A673 (cell line): ENCODE measurements around the gene SLC17A8. TPM values are rescaled to one million over a fixed set of nuclear protein-coding genes. Genes with fewer than 3 reads are reported as not detected.
"Not testable (repeated sequence)": the region's sequence is repeated elsewhere in the genome, so short reads cannot be mapped to it uniquely, and the experiment has no call there.

Source experiments
- BruUV-seq: library from RNA; stranded (reverse); fragments of 400-500 nt; replicated peaks from 2 replicates; lab custom pipeline; 2021; lab: Mats Ljungman, UMichigan
- CTCF ChIA-PET: fragments of 300-600 bp; sonication (Branson Sonifier 250); formaldehyde crosslinking; loops from one replicate; lab custom pipeline; 2022; ENCODE audit warnings: antibody characterized with exemption; lab: Charles Lee
- POLR2A ChIA-PET: fragments of 300-600 bp; sonication (Branson Sonifier 250); formaldehyde crosslinking; loops from one replicate; lab custom pipeline; 2022; ENCODE audit warnings: antibody characterized with exemption; ENCODE audit not compliant: low non-redundant PET; lab: Charles Lee
- DNase-seq: peaks from one replicate; pipeline ENCODE4 v3.0.0-alpha.2; 2015; ENCODE audit warnings: low spot score
- H3K27ac ChIP-seq: fragments of 200-600 bp; sonication (generic); 2 replicates; pipeline ENCODE4 v1.5.1; 2016; ENCODE audit warnings: mixed run types, low read depth, mild to moderate bottlenecking, mixed read lengths, antibody characterized with exemption, low read length; ENCODE audit not compliant: poor library complexity, severe bottlenecking
- H3K27me3 ChIP-seq: fragments of 200-600 bp; sonication (generic); replicated peaks from 2 replicates; pipeline ENCODE4 v1.6.1; 2017; ENCODE audit warnings: mixed run types, low read depth, mild to moderate bottlenecking, mixed read lengths, antibody characterized with exemption, low read length; ENCODE audit not compliant: insufficient read depth, poor library complexity
- H3K36me3 ChIP-seq: fragments of 200-600 bp; sonication (generic); 2 replicates; pipeline ENCODE4 v1.6.1; 2016; ENCODE audit warnings: mixed run types, mild to moderate bottlenecking, mixed read lengths, antibody characterized with exemption, low read length; ENCODE audit not compliant: insufficient read depth, poor library complexity, severe bottlenecking
- H3K4me1 ChIP-seq: fragments of 200-600 bp; sonication (generic); 2 replicates; pipeline ENCODE4 v1.6.1; 2017; ENCODE audit warnings: mixed run types, mild to moderate bottlenecking, mixed read lengths, antibody characterized with exemption, low read length; ENCODE audit not compliant: insufficient read depth, poor library complexity, severe bottlenecking
- H3K4me3 ChIP-seq: fragments of 200-600 bp; sonication (generic); 2 replicates; pipeline ENCODE4 v1.5.1; 2016; ENCODE audit warnings: low read depth, mixed run types, mild to moderate bottlenecking, mixed read lengths, low read length; ENCODE audit not compliant: poor library complexity, severe bottlenecking
- H3K9me3 ChIP-seq: fragments of 200-600 bp; sonication (generic); 2 replicates; pipeline ENCODE4 v1.6.1; 2016; ENCODE audit warnings: mixed run types, low read depth, mild to moderate bottlenecking, mixed read lengths, antibody characterized with exemption, low read length; ENCODE audit not compliant: poor library complexity, severe bottlenecking
- CTCF ChIP-seq: fragments of 300-800, 200-600 bp; sonication (generic); conservative IDR thresholded peaks from 2 replicates; pipeline ENCODE4 v1.5.1; 2017; ENCODE audit warnings: low read depth, mild to moderate bottlenecking, antibody characterized with exemption, low read length, moderate library complexity, mixed read lengths
- EZH2 ChIP-seq: fragments of 200-600 bp; sonication (generic); IDR thresholded peaks from 2 replicates; pipeline ENCODE4 v1.6.1; 2017; ENCODE audit warnings: borderline replicate concordance, low read depth, mild to moderate bottlenecking, mixed read lengths, antibody characterized with exemption, low read length; ENCODE audit not compliant: poor library complexity, severe bottlenecking
- intact Hi-C: fragments of 100-400 bp; cut with micrococcal nuclease; formaldehyde crosslinking; loops from one replicate; pipeline ENCODE4 v1.10.0; 2022; ENCODE audit not compliant: unreplicated experiment
- total RNA-seq: library from RNA; stranded (reverse); gene quantifications from 2 replicates; pipeline ENCODE4 v1.2.3, GENCODE V29; 2021

Gene SLC17A8
- total RNA-seq, 1 experiment from 2014 or later = not detected

DNA sequence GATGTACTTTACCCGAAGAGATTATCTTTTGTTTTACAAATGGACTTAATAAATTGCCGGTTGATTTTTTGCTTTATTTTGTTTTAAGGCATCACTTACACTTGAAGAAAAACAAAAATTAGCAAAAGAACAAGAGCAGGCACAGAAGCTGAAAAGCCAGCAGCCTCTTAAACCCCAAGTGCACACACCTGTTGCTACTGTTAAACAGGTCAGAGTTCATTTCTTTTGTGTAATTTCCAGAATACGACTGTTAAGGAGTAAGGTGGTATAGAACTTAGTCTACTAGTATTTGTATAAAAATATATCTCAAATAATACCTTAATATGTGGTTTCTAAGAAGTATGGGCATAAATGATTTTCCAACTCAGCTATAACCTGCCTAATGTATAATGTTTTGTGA is 19.6 kb upstream of the SLC17A8 start:
- H3K27me3 ChIP-seq = no peaks in the 10 kb centered on the region
- ChIA-PET CTCF (no interaction called here), POLR2A (no interaction called here)
- no TSS peak for BruUV-seq
- H3K4me3 ChIP-seq = no peak overlapping the region
- no peaks in the 10 kb centered on the region for H3K9me3 ChIP-seq
- H3K36me3 ChIP-seq = peaks cover 30% of the 10 kb centered on the region
- TF ChIP-seq EZH2 = no peak
- TF ChIP-seq CTCF = no peak
- no peak for DNase-seq
- intact Hi-C loops = no loop called here
- no peak overlapping the region for H3K27ac ChIP-seq
- no peaks in the 10 kb centered on the region for H3K4me1 ChIP-seq

DNA sequence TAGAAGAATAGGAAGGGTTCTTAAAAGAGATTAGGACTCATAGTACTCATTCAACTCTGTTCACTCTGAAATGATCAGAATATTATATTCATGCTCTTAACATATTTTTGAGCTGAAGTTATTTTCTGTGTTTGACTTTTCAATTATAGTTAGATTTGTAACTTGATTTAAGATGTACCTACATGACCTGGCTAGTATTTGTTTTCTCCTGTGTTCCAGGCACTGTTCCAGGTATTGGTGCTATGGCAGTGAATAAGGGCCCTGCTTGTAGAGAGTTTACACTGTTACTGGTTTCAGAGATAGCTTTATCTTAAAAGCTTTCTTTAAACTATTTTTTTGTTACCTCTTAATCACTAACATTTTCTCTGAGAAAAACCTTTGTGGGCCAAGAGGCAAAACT is 19.1 kb upstream of the SLC17A8 start:
- BruUV-seq = no TSS peak
- Histone ChIP-seq H3K4me1 (no peaks in the 10 kb centered on the region), H3K4me3 (no peak overlapping the region), H3K36me3 (peaks cover 30% of the 10 kb centered on the region), H3K9me3 (no peaks in the 10 kb centered on the region), H3K27ac (no peak overlapping the region), H3K27me3 (no peaks in the 10 kb centered on the region)
- CTCF ChIA-PET = no interaction called here
- no peak for DNase-seq
- POLR2A ChIA-PET = no interaction called here
- intact Hi-C loops = no loop called here
- no peak for TF ChIP-seq CTCF
- TF ChIP-seq EZH2 = no peak

GRCh38 chr12:100339071-100339470 is 17.8 kb upstream of the SLC17A8 start:
- intact Hi-C loops = no loop called here
- H3K4me1 ChIP-seq = no peaks in the 10 kb centered on the region
- no TSS peak for BruUV-seq

GRCh38 chr12:100342897-100343296 is 14.0 kb upstream of the SLC17A8 start:
- intact Hi-C loops, H3K4me3 ChIP-seq, BruUV-seq, H3K9me3 ChIP-seq, H3K27me3 ChIP-seq, H3K27ac ChIP-seq, CTCF ChIA-PET, POLR2A ChIA-PET, DNase-seq, H3K4me1 ChIP-seq: not testable (repeated sequence)
- peaks cover 13% of the 10 kb centered on the region for H3K36me3 ChIP-seq

More at GRCh38 chr12:100339071-100339470, 17.8 kb upstream of the SLC17A8 start:
- Histone ChIP-seq H3K27me3 (no peaks in the 10 kb centered on the region), H3K9me3 (no peaks in the 10 kb centered on the region), H3K36me3 (peaks cover 27% of the 10 kb centered on the region), H3K4me3 (no peak overlapping the region), H3K27ac (no peak overlapping the region)
- ChIA-PET POLR2A (no interaction called here), CTCF (no interaction called here)
- TF ChIP-seq CTCF (no peak), EZH2 (no peak)
- no peak for DNase-seq

DNA sequence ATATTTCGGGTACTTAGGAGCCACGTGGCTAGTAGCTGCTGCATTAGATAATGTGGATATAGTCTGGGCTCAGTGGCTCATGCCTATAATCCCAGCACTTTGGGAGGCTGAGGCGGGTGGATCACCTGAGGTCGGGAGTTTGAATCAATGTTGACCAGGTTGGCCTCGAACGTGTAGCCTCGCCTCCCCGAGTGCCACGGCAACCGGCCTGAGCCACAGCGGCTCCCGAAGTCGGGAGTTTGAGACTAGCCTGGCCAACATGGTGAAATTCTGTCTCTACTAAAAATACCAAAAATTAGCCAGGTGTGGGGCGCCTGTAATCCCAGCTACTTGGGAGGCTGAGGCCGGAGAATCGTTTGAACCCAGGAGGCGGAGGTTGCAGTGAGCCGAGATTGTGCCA is 12.5 kb upstream of the SLC17A8 start:
- intact Hi-C loops = not testable (repeated sequence)

More for the DNA sequence above, 12.5 kb upstream of the SLC17A8 start:
- DNase-seq, H3K4me1 ChIP-seq, H3K27ac ChIP-seq, H3K4me3 ChIP-seq, H3K9me3 ChIP-seq, H3K27me3 ChIP-seq, POLR2A ChIA-PET, H3K36me3 ChIP-seq, BruUV-seq, CTCF ChIA-PET: not testable (repeated sequence)
